Endothelial cell of umbilical vein (primary cell): Measurements from ENCODE around the gene NTN5. TPM values are rescaled to one million over a fixed set of nuclear protein-coding genes. Genes with fewer than 3 reads are reported as not detected.

ENCODE experiments used
- BruUV-seq: library from RNA; stranded (reverse); fragments of 400-500 nt; replicated peaks from 2 replicates; lab custom pipeline; 2021; lab: Mats Ljungman, UMichigan
- CTCF ChIA-PET: fragments of 300-600, 350-600 bp; sonication (Branson Sonifier 250); formaldehyde crosslinking; loops from one replicate; lab custom pipeline; 2021; ENCODE audit warnings: antibody characterized with exemption, inconsistent platforms; lab: Charles Lee
- POLR2A ChIA-PET: fragments of 300-600, 350-600 bp; sonication (Branson Sonifier 250); formaldehyde crosslinking; loops from one replicate; lab custom pipeline; 2021; ENCODE audit warnings: antibody characterized with exemption, inconsistent platforms; lab: Charles Lee
- DNase-seq: peaks from one replicate; pipeline ENCODE4 v3.0.0-alpha.2; 2011; ENCODE audit warnings: low read depth, low spot score
- FAIRE-seq: peaks from 2 replicates; lab custom pipeline; 2011; peaks lifted over from hg19 to GRCh38; lab: Jason Lieb, UNC
- H2AFZ ChIP-seq: 2 replicates; pipeline ENCODE4 v1.6.0; 2012; ENCODE audit warnings: low read depth, low read length, control low read depth, inconsistent platforms
- H3K27ac ChIP-seq: 2 replicates; pipeline ENCODE4 v1.5.1; 2011; ENCODE audit warnings: low read depth, mild to moderate bottlenecking, control low read depth, low read length, moderate library complexity; ENCODE audit not compliant: insufficient read depth
- H3K27me3 ChIP-seq, 2 experiments: 2 replicates each; pipeline versions ENCODE4 v1.6.0 to v1.6.1; 2011; ENCODE audit warnings: low read length in 2 of 2, mixed read lengths in 1 of 2; ENCODE audit not compliant: control insufficient read depth in 2 of 2, insufficient read depth in 2 of 2
- H3K36me3 ChIP-seq, 2 experiments: 2 replicates in 1 of 2; 3 replicates in 1 of 2; pipeline ENCODE4 v1.5.1; 2011; ENCODE audit warnings: low read length in 2 of 2, mild to moderate bottlenecking in 1 of 2, moderate library complexity in 1 of 2; ENCODE audit not compliant: control insufficient read depth in 2 of 2, insufficient read depth in 2 of 2; ENCODE audit errors: extremely low read depth in 1 of 2
- H3K4me1 ChIP-seq: 3 replicates; pipeline ENCODE4 v1.5.1; 2011; ENCODE audit warnings: mild to moderate bottlenecking, low read length; ENCODE audit not compliant: control insufficient read depth, insufficient read depth; ENCODE audit errors: extremely low read depth
- H3K4me2 ChIP-seq: 2 replicates; pipeline ENCODE4 v1.6.1; 2011; ENCODE audit warnings: low read length, control low read depth, mixed read lengths; ENCODE audit not compliant: insufficient read depth
- H3K4me3 ChIP-seq, 3 experiments: fragments of 200-600 bp in 1 of 3; sonication (generic), shearing (Covaris generic) in 1 of 3; replicated peaks in 1 of 3; 2 replicates each; pipeline ENCODE4 v1.5.1; 2011 to 2016; ENCODE audit warnings: control low read depth in 3 of 3, low read length in 3 of 3, mild to moderate bottlenecking in 2 of 3, inconsistent platforms in 1 of 3, low read depth in 1 of 3, moderate library complexity in 1 of 3; ENCODE audit not compliant: insufficient read depth in 1 of 3
- H3K79me2 ChIP-seq: 2 replicates; pipeline ENCODE4 v1.6.0; 2012; ENCODE audit warnings: low read length, inconsistent platforms; ENCODE audit not compliant: control insufficient read depth, insufficient read depth
- H3K9ac ChIP-seq: replicated peaks from 2 replicates; pipeline ENCODE3; 2011; ENCODE audit warnings: low read length, control low read depth; ENCODE audit not compliant: insufficient read depth; ENCODE audit errors: extremely low read depth
- H3K9me1 ChIP-seq: replicated peaks from 3 replicates; pipeline ENCODE4 v1.6.0; 2011; ENCODE audit warnings: mild to moderate bottlenecking, low read length; ENCODE audit not compliant: control insufficient read depth, insufficient read depth; ENCODE audit errors: extremely low read depth
- H3K9me3 ChIP-seq: replicated peaks from 2 replicates; pipeline ENCODE4 v1.5.1; 2012; ENCODE audit warnings: low read length, inconsistent platforms; ENCODE audit not compliant: control insufficient read depth, insufficient read depth
- H4K20me1 ChIP-seq: replicated peaks from 2 replicates; pipeline ENCODE3; 2011; ENCODE audit warnings: mild to moderate bottlenecking, low read length; ENCODE audit not compliant: control insufficient read depth, insufficient read depth; ENCODE audit errors: extremely low read depth
- EZH2 ChIP-seq: IDR thresholded peaks from 2 replicates; pipeline ENCODE4 v1.6.1; 2012; ENCODE audit warnings: borderline replicate concordance, low read depth, mild to moderate bottlenecking, moderate library complexity, low read length, inconsistent platforms; ENCODE audit not compliant: severe bottlenecking
- FOS ChIP-seq: IDR thresholded peaks from 2 replicates; pipeline ENCODE4 v1.6.1; 2011; ENCODE audit warnings: mild to moderate bottlenecking, low read length, moderate library complexity, borderline replicate concordance; ENCODE audit not compliant: insufficient read depth
- GATA2 ChIP-seq: IDR thresholded peaks from 2 replicates; pipeline ENCODE4 v1.7.0; 2011; ENCODE audit warnings: low read depth, mild to moderate bottlenecking, moderate library complexity, mixed read lengths, low read length; ENCODE audit not compliant: insufficient read length, insufficient read depth
- JUN ChIP-seq: IDR thresholded peaks from 2 replicates; pipeline ENCODE4 v1.6.1; 2011; ENCODE audit warnings: borderline replicate concordance, low read depth; ENCODE audit not compliant: insufficient read length, insufficient read depth
- MYC ChIP-seq: IDR thresholded peaks from one replicate; pipeline ENCODE4 v1.6.1; 2011; ENCODE audit warnings: mild to moderate bottlenecking, low read depth, low read length
- POLR2A ChIP-seq: IDR thresholded peaks from 2 replicates; pipeline ENCODE4 v1.6.1; 2012; ENCODE audit warnings: low read depth, mild to moderate bottlenecking, control low read depth, low read length
- POLR2AphosphoS5 ChIP-seq: IDR thresholded peaks from 2 replicates; pipeline ENCODE4 v1.6.1; 2012; ENCODE audit warnings: low read depth, mild to moderate bottlenecking, control low read depth, low read length, moderate library complexity; ENCODE audit not compliant: insufficient read depth
- dilution Hi-C: fragments of 300-500 bp; cut with MboI; formaldehyde crosslinking; loops from one replicate; pipeline ENCODE4 v1.15.0; 2019; ENCODE audit warnings: low sequenced_read_pairs; ENCODE audit not compliant: extremely low pct_ligation_motif_present
- intact Hi-C: fragments of 100-400 bp; cut with micrococcal nuclease; formaldehyde crosslinking; loops from one replicate; pipeline ENCODE4 v1.10.0; 2022
- polyA plus RNA-seq, 4 experiments: library from polyadenylated mRNA; depleted of rRNA in 3 of 4; stranded (reverse) in 3 of 4; unstranded in 1 of 4; fragments of >200 nt; gene quantifications; 2 replicates each; pipeline versions ENCODE4 v1.2.1 to v1.2.3, GENCODE V29; 2011 to 2012; ENCODE audit warnings: missing spikeins in 1 of 4
- total RNA-seq: library from RNA; stranded (reverse); gene quantifications from 2 replicates; pipeline ENCODE4 v1.2.3, GENCODE V29; 2021
- TF ChIP-seq, protein P1 (sequence below), 2 donors: IDR thresholded peaks; 1 replicate in 1 of 2; 2 replicates in 1 of 2; pipeline ENCODE4 v1.5.1; 2011; ENCODE audit warnings: low read length in 2 of 2, mild to moderate bottlenecking in 2 of 2, moderate library complexity in 2 of 2, control low read depth in 1 of 2, inconsistent platforms in 1 of 2, low read depth in 1 of 2; ENCODE audit not compliant: insufficient read depth in 1 of 2; ENCODE audit errors: extremely low read depth in 1 of 2
- TF ChIP-seq, protein P2 (sequence below): IDR thresholded peaks from 2 replicates; pipeline ENCODE4 v1.6.1; 2011; ENCODE audit not compliant: insufficient read depth, insufficient read length

NTN5 gene
- total and polyA plus RNA-seq, 2 donors (not counting 3 experiments of a cell fraction or from before 2014, with no cell fraction given): 0.11 TPM; not detected in 1

DNA sequence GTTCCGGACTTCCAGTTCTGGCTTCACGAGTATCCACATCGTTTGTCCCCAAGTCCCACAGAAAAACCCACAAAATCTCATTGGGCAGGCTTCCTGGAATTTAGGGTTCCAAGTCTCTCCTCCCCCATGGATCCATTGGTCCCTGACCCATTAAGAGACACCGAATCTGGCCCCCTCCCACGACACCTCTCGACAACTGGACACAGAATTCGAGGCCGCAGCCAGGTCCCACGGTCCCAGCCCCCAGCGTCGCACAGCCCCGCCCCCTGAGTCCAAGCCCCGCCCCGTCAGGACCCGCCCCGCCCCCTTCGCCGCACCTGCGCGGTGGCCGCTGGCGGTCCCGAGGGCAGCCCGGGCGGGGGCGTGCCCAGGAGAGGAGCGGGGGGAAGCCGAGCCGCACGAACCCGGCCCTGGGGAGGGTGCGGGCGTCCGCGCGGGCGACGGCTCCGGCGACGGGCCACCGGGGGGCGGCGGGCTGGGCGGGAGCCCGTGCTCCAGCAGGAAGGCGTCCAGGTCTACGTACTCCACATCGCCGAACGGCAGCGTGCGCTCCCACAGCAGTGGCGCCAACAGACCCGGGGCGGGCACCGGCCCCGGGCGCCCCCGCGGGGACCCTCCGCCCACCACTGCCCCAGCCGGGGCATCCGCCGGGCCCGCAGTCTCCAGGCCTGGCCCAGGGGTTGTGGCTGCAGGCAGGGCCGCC is 37.4 kb downstream of the NTN5 start:
- Histone ChIP-seq H3K4me2 (peak overlapping the region; percentile 37), H2AFZ (peak overlapping the region; percentile 15), H3K9ac (peak overlapping the region; percentile 4), H3K4me1 (peaks cover 34% of the 10 kb centered on the region), H3K9me3 (no peaks in the 10 kb centered on the region), H3K27me3 (peaks cover 3 to 13% of the 10 kb centered on the region in 2 experiments), H3K27ac (no peak overlapping the region), H3K79me2 (no peaks in the 10 kb centered on the region), H3K9me1 (no peaks in the 10 kb centered on the region), H4K20me1 (no peaks in the 10 kb centered on the region), H3K4me3 (peak overlapping the region in 1 of 3 experiments; percentile 34), H3K36me3 (no peaks in the 10 kb centered on the region)
- ChIA-PET POLR2A (no interaction called here), CTCF (no interaction called here)
- BruUV-seq: no TSS peak
- DNase-seq (peak; percentile 53), FAIRE-seq (peak; percentile 63)
- TF ChIP-seq MYC (no peak), JUN (no peak), GATA2 (no peak), POLR2A (no peak), EZH2 (no peak), POLR2AphosphoS5 (no peak), FOS (no peak)
- TF ChIP-seq, protein P1, sequence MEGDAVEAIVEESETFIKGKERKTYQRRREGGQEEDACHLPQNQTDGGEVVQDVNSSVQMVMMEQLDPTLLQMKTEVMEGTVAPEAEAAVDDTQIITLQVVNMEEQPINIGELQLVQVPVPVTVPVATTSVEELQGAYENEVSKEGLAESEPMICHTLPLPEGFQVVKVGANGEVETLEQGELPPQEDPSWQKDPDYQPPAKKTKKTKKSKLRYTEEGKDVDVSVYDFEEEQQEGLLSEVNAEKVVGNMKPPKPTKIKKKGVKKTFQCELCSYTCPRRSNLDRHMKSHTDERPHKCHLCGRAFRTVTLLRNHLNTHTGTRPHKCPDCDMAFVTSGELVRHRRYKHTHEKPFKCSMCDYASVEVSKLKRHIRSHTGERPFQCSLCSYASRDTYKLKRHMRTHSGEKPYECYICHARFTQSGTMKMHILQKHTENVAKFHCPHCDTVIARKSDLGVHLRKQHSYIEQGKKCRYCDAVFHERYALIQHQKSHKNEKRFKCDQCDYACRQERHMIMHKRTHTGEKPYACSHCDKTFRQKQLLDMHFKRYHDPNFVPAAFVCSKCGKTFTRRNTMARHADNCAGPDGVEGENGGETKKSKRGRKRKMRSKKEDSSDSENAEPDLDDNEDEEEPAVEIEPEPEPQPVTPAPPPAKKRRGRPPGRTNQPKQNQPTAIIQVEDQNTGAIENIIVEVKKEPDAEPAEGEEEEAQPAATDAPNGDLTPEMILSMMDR (IDR thresholded peaks at IDR 0.05; ENCODE audit: extremely low read depth in 1 of 2, insufficient read depth in 1 of 2, low read depth in 1 of 2, low read length in 2 of 2): no peak
- TF ChIP-seq, protein P2, sequence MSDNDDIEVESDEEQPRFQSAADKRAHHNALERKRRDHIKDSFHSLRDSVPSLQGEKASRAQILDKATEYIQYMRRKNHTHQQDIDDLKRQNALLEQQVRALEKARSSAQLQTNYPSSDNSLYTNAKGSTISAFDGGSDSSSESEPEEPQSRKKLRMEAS: no peak
- intact Hi-C loops: loop anchor here (5.0 to 10.0 kb wide), 2 partner anchors 337 to 359 kb away; partner anchors contain the start of genes GYS1 and RUVBL2
- dilution Hi-C loops: no loop called here
